ENCODE results near the gene FHAD1.
"Not testable (repeated sequence)": the region's sequence is repeated elsewhere in the genome, so short reads cannot be mapped to it uniquely, and the experiment has no call there.

Gene FHAD1

GRCh38 chr1:15429701-15430149 lies 182.7 kb downstream of the FHAD1 start:
- in situ Hi-C loops (cut with HindIII; ENCODE audit: low pct_unique_long_range_greater_than_20kb, low sequenced_read_pairs) = no loop called here
- TF ChIP-seq JUND (IDR thresholded peaks at IDR 0.05; ENCODE audit: low read depth) = no peak
- no peak for DNase-seq (ENCODE audit: low read depth in 1 of 2, low spot score in 1 of 2)

GRCh38 chr1:15430787-15431570 lies 184.0 kb downstream of the FHAD1 start:
- in situ Hi-C loops (cut with HindIII; ENCODE audit: low pct_unique_long_range_greater_than_20kb, low sequenced_read_pairs) = no loop called here
- no peak for TF ChIP-seq JUND (IDR thresholded peaks at IDR 0.05; ENCODE audit: low read depth)
- DNase-seq (ENCODE audit: low read depth in 1 of 2, low spot score in 1 of 2) = peak; percentile 38 to 60

DNA sequence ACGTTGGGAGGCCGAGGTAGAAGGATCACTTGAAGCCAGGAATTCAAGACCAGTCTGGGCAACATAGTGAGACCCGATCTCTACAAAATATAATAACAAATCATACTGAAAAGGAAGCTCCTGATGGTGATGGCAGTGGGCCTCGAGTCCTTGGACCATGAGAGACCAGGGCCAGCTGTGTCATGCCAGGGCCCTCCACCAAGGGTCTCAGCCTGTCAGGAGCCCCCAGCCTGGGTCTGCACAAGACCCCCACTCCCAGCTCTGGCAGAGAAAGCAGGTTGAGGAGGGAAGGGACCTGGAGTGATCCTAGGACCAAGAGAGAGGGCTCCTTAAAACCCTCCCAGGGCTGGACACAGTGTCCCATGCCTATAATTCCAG lies 184.5 kb downstream of the FHAD1 start:
- TF ChIP-seq JUND (IDR thresholded peaks at IDR 0.05; ENCODE audit: low read depth) = no peak
- in situ Hi-C loops (cut with HindIII; ENCODE audit: low pct_unique_long_range_greater_than_20kb, low sequenced_read_pairs) = no loop called here
- no peak for DNase-seq (ENCODE audit: low read depth in 1 of 2, low spot score in 1 of 2)

GRCh38 chr1:15432324-15432723 lies 185.3 kb downstream of the FHAD1 start:
- in situ Hi-C loops (cut with HindIII; ENCODE audit: low pct_unique_long_range_greater_than_20kb, low sequenced_read_pairs) = no loop called here
- DNase-seq (ENCODE audit: low read depth in 1 of 2, low spot score in 1 of 2) = no peak
- TF ChIP-seq JUND (IDR thresholded peaks at IDR 0.05; ENCODE audit: low read depth) = no peak

GRCh38 chr1:15433471-15433870 lies 186.4 kb downstream of the FHAD1 start:
- no peak for TF ChIP-seq JUND (IDR thresholded peaks at IDR 0.05; ENCODE audit: low read depth)
- DNase-seq (ENCODE audit: low read depth in 1 of 2, low spot score in 1 of 2) = no peak
- in situ Hi-C loops (cut with HindIII; ENCODE audit: low pct_unique_long_range_greater_than_20kb, low sequenced_read_pairs) = no loop called here

DNA sequence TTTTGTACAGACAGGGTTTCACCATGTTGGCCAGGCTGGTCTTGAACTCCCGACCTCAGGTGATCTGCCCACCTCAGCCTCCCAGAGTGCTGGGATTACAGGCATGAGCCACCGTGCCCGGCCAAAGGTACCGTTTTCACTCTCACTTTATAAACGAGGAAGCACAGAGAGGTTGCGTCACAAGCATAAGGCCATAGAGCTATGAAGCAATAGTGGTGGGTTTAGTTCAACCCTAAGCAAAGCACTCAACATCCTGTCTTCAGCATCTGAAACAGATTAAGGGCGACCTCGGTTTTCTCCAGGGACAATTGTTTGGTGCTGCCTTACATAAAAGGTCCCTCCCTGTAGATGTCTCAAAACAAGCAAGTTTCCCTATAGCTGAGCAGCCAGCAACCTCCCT lies 187.7 kb downstream of the FHAD1 start:
- not testable (repeated sequence) for DNase-seq (ENCODE audit: low read depth in 1 of 2, low spot score in 1 of 2)

GRCh38 chr1:15435239-15436077 lies 188.4 kb downstream of the FHAD1 start:
- no peak for TF ChIP-seq JUND (IDR thresholded peaks at IDR 0.05; ENCODE audit: low read depth)
- in situ Hi-C loops (cut with HindIII; ENCODE audit: low pct_unique_long_range_greater_than_20kb, low sequenced_read_pairs) = no loop called here
- no peak for DNase-seq (ENCODE audit: low read depth in 1 of 2, low spot score in 1 of 2)

More for the DNA sequence above, 187.7 kb downstream of the FHAD1 start:
- in situ Hi-C loops (cut with HindIII; ENCODE audit: low pct_unique_long_range_greater_than_20kb, low sequenced_read_pairs) = not testable (repeated sequence)

GRCh38 chr1:15436881-15437442 lies 189.9 kb downstream of the FHAD1 start:
- in situ Hi-C loops (cut with HindIII; ENCODE audit: low pct_unique_long_range_greater_than_20kb, low sequenced_read_pairs) = no loop called here
- DNase-seq (ENCODE audit: low read depth in 1 of 2, low spot score in 1 of 2) = no peak
- no peak for TF ChIP-seq JUND (IDR thresholded peaks at IDR 0.05; ENCODE audit: low read depth)

- in situ Hi-C loops (cut with HindIII; ENCODE audit: low pct_unique_long_range_greater_than_20kb, low sequenced_read_pairs) = no loop called here
- TF ChIP-seq JUND (IDR thresholded peaks at IDR 0.05; ENCODE audit: low read depth) = no peak
- no peak for DNase-seq (ENCODE audit: low read depth in 1 of 2, low spot score in 1 of 2)
These were observed 192.3 kb downstream of the FHAD1 start for GRCh38 chr1:15439325-15439724.

GRCh38 chr1:15440357-15440756 lies 193.3 kb downstream of the FHAD1 start:
- DNase-seq (ENCODE audit: low read depth in 1 of 2, low spot score in 1 of 2) = no peak
- in situ Hi-C loops (cut with HindIII; ENCODE audit: low pct_unique_long_range_greater_than_20kb, low sequenced_read_pairs) = no loop called here
- TF ChIP-seq JUND (IDR thresholded peaks at IDR 0.05; ENCODE audit: low read depth) = no peak

GRCh38 chr1:15441247-15441646 lies 194.2 kb downstream of the FHAD1 start:
- no peak for DNase-seq (ENCODE audit: low read depth in 1 of 2, low spot score in 1 of 2)
- in situ Hi-C loops (cut with HindIII; ENCODE audit: low pct_unique_long_range_greater_than_20kb, low sequenced_read_pairs) = no loop called here
- no peak for TF ChIP-seq JUND (IDR thresholded peaks at IDR 0.05; ENCODE audit: low read depth)

- in situ Hi-C loops (cut with HindIII; ENCODE audit: low pct_unique_long_range_greater_than_20kb, low sequenced_read_pairs) = no loop called here
- TF ChIP-seq JUND (IDR thresholded peaks at IDR 0.05; ENCODE audit: low read depth) = no peak
- no peak for DNase-seq (ENCODE audit: low read depth in 1 of 2, low spot score in 1 of 2)
These were observed 195.1 kb downstream of the FHAD1 start for GRCh38 chr1:15442119-15442518.

DNA sequence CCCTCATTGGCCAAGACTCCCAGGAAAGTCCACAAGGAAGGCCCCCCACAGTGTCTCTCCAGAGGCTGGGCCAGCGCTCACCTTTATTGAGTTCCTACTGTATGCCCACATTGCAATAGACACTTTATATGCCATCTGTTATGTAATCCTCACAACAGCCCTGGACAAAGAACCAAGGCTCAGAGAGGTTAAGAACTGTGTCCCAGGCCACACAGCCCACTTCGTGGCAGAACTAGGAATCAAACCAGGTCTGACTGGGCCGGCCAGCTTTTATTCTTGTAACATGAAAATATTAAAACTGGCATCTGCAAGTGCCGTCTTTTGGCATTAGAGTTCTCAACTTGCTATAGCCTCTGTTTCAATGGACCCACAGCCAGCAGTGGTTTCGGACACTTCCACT lies 195.7 kb downstream of the FHAD1 start:
- DNase-seq (ENCODE audit: low read depth in 1 of 2, low spot score in 1 of 2) = no peak
- TF ChIP-seq JUND (IDR thresholded peaks at IDR 0.05; ENCODE audit: low read depth) = no peak
- in situ Hi-C loops (cut with HindIII; ENCODE audit: low pct_unique_long_range_greater_than_20kb, low sequenced_read_pairs) = no loop called here
